GM21737 (cell line): ENCODE data around the gene NMNAT3.

Experiments used
- ATAC-seq: cut with Tn5 transposase; IDR thresholded peaks from one replicate; pipeline ENCODE4 v1.9.1; 2021; ENCODE audit warnings: mild to moderate bottlenecking, moderate library complexity; ENCODE audit not compliant: unreplicated experiment

Gene NMNAT3

GRCh38 chr3:139523718-139524117 lies 154.1 kb downstream of the NMNAT3 start:
- ATAC-seq: no peak

GRCh38 chr3:139523166-139523565 lies 154.6 kb downstream of the NMNAT3 start:
- no peak for ATAC-seq

- no peak for ATAC-seq
These were observed 155.4 kb downstream of the NMNAT3 start for GRCh38 chr3:139522421-139522820.

DNA sequence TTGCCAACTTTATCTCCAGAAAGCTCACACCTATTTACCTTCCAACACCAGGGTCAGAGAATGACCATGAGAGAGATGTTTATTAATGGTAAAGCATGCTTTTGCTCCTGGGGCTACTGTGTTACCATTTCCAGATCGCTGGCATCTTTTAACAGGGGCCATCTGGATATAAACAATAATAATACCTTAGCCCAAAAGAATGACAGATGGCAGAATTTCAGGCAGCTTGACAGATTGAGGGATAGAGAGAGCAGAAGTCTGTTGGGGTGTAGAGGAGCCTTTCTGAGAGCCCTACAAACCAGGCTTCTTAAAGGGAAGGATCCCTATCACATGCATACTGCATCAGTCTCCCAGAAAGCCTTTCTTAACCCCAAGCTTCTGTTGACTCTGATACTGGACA lies 156.0 kb downstream of the NMNAT3 start:
- ATAC-seq: no peak

DNA sequence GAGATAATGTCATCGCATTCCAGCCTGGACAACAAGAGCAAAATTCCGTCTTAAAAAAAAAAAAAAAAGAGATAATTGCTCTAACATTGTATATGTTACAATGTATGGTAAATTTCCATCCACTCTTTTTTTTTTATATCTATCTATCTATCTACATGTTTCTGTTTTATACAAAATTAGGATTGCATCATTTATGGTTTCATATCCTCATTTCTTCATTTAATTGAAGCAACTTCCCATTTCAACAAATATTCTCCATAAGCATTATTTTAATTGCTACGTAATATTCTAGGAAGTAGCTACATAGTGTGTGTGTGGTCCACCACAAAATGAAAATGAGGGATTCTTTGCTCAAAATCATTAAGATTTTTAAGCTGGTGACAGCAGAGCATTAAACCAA lies 156.6 kb downstream of the NMNAT3 start:
- ATAC-seq: no peak

DNA sequence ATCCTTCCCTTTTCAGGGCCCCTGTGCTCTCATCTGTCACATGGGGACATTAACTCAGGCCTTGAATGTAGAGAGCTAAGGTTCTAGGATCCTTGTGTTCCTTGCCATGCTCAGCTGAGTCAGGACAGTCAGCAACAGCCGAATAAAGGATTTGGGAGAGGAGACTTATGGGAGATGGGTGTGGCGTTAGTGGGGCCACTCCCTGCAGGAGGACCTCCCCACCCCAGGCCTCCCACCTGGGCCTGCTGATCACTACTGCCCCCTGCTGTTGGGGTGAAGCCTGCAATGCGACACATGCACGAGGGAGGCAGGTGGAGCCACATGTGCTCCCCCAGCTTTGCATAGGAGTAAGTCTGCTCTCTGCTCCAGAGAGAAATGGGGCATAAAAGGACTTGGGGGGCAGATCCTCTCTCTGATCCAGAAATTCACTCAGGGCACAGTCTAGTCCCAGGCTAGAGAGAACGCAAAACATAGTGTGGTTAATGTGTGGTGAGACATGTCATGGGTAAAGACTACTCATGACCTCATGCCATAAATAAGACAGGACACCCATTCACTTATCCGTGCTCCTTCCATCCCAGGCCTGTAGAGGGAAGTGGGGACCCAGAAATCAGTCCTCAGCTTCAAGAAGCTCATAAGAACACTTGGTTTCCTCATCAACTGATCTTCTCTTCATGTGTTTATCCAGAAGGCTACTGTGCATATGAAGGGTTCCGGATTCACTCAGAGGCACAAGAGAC lies 157.6 kb downstream of the NMNAT3 start:
- no peak for ATAC-seq

DNA sequence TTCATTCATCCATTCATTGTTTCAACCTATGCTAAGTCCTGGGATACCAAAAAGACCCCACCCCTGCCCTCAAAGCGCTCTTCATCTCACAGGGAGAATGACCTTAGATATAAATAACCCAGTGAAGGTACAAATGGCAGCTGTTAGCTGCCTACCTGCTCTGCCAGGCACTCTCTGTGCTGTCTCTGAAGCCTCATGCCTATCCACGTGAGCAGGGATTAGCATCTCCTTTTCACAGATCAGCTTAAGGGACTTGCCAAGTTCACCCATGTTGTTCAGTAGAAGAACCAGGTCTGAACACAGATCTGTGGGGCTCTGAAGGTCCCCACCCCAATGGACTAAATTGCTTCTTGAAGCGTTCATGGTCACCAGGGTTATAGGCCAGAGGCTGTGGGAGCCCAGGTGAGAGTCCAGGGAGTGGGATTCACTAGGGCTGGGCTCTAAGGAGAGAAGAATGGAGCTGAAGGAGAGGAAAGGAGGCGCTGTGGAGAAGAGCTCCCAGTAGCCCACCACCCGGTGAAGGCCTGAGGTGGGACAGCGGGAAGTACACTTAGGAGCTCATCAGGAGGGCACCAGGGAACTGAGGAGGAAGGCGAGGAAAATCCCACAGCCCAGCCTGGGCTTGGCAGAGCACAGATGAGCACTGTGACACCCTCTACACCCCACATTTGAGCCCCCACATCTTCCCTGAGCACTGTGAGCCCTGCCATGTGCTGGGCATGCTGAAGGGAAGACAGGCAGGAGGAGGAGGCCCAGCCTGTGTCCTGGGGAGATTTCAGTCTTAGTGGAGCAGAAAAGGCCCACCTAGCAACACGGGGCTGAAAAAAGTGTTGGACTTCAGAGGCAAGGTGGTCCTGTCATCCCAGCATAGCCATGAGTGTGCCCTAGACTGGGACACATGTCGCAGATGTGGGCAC lies 158.6 kb downstream of the NMNAT3 start:
- ATAC-seq: no peak

- no peak for ATAC-seq
These were observed 159.5 kb downstream of the NMNAT3 start for GRCh38 chr3:139518306-139518705.

DNA sequence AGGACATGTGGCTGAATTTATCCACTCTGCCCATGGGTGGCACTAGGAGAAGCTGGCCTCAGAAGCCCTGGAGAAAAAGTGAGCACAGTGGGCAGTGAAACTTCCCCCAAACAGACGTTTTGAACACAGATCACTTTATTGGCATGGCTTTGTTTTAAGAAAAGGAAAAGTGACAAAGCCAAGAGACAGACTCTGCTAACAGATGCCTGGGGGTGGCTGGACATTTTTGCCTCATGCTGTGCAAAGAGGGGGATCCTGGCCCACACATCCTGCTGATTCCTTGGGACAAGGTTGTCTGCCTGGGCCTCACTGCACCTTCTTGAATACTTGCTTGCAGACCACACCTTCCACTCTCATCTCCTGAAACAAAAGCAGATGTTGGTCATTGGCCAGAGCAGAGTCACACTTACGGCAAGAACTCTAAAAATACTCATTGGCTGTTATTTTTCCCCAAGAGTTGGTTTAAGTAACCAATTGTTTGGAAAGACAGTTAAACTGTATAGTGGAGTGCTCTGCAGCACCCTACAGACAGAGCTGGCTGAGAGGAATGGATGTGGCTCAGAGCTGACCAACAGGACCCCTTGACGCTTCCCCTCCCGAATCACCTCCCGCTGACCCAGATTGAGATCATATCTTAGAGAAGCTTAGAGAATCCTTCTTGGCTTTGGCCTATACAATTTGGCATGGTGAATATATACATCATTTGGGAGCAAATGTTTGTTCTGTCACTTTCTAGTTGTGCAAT lies 160.3 kb downstream of the NMNAT3 start:
- ATAC-seq: no peak

- no peak for ATAC-seq
These were observed 163.0 kb downstream of the NMNAT3 start for GRCh38 chr3:139514741-139515140.
